IPS DF 19.7 (cell line): ENCODE data around the gene C12orf57.
"Not testable (repeated sequence)": the region's sequence is repeated elsewhere in the genome, so short reads cannot be mapped to it uniquely, and the experiment has no call there.

ENCODE experiments used
- DNase-seq: peaks from one replicate; pipeline ENCODE4 v3.0.0-alpha.2; 2013; ENCODE audit warnings: low read depth, low spot score

Gene C12orf57, protein sequence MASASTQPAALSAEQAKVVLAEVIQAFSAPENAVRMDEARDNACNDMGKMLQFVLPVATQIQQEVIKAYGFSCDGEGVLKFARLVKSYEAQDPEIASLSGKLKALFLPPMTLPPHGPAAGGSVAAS

DNA sequence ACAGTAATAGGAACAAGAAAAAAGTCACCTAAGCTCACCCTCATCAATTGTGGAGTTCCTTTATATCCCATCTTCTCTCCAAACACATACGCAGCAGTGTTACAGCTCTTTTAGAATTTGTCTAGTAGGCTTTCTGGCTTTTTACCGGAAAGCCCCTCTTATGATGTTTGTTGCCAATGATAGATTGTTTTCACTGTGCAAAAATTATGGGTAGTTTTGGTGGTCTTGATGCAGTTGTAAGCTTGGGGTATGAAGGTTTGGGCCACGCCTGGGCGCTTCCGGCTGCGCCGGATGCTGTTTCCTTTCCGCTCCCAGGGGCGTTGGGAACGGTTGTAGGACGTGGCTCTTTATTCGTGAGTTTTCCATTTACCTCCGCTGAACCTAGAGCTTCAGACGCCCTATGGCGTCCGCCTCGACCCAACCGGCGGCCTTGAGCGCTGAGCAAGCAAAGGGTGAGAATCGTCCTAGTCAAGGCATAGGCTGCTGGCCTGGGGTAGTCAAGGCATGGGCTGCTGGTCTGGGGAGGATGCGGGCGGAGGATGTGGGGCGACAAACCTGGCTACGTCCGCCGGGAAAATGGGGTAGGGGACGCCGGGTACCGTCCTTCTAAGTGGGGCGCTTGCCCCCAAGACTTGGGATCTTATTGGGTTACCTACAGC lies at the start of gene C12orf57, which contains the start of gene RNU7-1:
Gene C12orf57 (plus strand): TSS at position 301 of the 659 bp plus-strand sequence. CDS start 100 bp downstream, at position 401.
Gene RNU7-1 (plus strand): TSS at position 95 of the 659 bp plus-strand sequence.
- DNase-seq: no peak

DNA sequence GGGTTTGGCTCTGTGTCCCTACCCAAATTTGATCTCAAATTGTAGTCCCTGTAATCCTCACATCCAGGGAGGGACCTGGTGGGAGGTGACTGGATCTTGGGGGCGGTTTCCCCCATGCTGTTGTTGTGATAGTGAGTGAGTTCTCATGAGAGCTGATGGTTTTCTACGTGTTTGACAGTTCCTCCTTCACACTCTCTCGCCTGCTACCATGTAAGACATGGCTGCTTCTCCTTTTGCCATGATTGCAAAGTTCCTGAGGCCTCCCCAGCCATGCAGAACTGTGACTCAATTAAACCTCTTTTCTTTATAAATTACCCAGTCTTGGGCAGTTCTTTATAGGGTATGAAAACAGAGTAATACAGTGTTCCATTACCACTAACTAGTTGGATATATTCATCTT lies 49.5 kb upstream of the C12orf57 start:
- DNase-seq: no peak

DNA sequence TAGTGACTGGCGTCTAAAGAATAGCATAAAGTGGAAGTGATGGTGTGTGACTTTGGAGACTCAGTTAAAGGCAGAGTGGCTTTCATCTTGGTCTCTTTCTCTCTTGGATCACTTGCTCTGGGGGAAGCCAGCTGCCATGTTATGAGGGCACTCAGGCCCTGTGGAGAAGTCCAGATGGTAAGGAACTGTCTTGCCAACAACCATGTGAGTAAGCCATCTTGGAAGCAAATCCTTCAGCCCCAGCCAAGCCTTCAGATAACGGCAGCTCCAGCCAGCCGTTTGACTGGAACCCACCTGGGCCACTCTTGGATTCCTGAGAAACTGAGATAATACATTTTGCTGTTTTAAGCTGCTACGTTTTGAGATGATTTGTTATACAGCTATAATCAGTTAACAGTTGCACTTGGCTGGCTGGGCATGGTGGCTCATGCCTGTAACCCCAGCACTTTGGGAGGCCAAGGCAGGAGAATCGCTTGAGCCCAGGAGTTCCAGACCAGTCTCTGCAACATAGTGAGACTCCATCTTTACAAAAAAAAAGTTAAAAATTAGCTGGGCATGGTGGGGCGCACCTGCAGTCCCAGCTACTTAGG lies 46.9 kb upstream of the C12orf57 start:
- no peak for DNase-seq

DNA sequence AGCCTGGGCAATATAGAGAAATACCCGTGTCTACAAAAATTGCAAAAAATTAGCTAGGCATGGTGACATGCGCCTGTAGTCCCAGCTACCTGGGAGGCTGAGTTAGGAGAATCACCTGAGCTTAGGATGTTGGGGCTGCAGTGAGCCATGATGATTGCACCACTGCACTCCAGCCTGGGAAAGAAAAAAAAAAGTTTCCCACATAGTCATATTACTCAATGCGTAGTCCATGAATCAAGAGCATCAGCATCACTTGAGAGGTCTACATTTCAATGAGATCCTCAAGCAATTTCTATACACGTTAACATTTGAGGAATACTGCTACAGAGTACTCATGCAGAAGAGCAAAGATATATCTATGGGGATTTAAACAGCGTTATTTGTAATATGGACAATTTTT lies 44.4 kb upstream of the C12orf57 start:
- no peak for DNase-seq

DNA sequence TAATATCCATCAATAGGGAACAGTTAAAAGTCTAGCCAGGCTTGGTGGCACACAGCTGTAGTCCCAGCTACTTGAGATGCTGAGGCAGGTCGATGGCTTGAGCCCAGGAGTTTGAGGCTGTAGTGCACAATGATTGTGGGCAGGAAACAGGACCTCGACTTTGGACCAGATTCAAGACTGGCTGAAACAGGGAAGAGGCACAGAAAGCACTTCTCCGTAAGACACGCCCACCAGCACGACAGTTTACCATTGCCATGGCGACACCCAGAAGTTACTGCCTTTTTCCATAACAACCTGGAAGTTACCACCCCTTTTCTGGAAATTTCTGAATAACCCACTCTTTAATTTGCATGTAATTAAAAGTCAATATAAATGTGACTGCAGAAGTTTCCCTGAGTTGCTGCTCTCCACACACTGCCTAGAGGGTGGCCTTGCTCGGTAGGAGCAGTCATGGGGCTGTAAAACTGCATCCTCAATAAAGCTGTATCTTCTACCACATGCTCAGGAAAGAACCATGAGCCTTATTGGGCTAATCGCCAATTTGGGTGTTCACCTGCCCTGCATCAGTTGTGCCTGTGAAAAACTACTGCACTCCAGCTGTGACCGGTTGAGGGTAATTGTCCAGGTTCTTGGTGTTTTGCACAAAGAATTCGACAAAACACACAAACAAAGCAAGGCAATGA lies 43.8 kb upstream of the C12orf57 start:
- DNase-seq: no peak

DNA sequence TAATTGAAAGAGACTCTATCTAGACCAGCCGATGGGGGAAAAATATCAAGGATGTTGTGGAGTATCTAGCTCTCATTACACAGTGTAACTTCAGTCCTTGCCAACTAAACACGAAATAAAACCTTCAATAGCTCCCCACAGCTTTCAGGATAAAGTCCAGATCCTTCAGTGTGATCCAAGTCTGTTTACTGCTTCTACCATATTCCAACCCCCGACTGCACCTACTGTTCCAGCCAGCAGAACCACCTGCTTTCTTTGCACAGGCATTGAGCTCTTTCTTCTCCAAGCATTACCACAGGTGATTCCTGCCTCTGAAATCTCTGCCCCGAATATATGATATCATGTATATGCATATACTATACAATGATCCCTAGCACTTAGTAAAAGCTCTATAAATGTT lies 41.4 kb upstream of the C12orf57 start:
- no peak for DNase-seq

DNA sequence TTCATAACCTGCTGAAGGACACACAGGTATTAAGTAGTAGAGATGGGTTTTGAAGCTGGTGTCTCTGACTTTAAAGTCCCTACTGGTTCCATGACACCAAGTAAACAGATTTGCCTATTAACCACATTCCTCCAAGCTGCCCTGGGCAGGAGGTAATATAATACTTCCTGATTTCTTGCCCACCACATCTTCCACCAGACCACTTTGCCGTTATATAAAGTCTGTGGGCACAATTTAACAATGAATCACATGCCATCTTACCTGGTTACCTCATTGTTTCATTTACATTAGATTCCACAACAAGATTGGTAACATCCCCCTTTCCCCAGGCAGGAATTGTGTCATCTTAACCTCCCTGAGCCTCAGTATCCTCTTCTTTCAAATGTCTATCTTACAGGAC lies 40.1 kb upstream of the C12orf57 start:
- no peak for DNase-seq

DNA sequence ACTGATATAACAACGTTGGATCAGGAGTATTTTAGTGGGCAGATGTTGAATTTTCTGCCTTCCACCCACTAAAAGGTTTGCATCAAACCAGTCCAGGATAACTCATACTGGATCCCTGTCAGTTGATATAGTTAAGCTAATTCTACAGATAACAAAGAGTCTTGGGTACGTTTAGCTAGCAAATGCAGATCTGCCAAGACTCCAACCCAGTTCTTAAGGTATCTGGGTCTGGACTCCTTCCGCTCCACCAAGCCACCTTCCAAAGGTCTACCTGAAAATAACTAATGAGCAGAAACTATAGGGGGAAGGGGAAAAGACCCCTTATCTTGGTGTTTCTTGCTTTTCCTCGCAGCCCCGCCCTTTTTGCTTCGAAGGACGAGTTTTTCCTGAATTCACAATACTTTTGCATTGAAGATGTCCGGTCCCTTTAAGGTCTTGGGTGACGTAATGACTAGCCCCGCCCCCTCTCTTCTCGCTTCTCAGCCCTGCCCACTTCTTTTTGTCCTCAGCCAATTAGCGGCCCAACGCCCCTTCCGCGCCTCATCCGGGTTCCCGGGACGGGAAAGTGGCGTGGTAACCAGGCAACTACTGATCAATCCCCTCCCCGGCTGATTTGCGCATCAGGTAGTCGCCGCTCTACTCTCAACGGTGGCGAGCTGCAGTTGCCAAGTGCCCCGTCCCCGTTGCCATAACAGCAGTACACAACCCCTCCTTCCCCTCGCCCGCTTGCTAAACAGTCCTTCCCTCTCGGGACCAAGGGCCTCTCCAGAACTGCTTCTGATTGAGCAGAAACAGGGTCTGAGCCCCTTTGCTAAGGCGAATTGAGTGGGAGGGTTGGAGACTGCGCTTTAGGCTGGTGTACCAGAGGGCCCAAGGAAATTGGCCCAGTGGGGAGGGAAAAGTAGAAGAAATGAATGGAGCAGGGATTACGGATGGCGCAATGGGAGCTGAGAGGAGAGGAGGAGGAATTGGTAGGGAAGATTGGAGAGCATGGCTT lies 39.2 kb upstream of the C12orf57 start, which contains the start of gene LRRC23:
Gene LRRC23 (plus strand): TSS at position 543 of the 997 bp plus-strand sequence. CDS start 812 bp downstream, outside the sequence.
- peak; percentile 97 for DNase-seq

DNA sequence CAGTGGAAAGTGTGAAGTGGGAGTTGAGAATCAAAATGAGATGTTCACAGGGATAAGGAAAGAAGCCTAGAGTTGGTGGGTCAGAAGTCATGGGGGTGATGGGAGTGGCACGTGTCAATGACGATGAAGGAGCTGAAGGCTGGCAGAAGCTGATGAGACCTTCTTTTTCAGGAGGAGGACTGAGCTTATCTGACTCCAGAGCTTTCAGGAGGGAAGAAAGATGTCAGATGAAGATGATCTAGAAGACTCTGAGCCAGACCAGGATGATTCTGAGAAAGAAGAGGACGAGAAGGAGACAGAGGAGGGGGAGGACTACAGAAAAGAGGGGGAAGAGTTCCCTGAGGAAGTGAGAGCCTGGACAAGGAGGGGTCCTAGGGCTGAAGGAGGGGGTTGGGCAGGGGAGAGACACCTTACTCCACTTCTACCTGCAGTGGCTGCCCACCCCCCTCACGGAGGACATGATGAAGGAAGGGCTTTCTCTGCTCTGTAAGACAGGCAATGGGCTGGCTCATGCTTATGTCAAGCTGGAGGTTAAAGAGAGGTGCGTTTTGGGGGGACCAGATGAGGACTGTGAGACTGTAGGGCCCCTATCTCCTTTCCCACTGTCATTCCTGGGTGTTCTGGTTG lies 38.3 kb upstream of the C12orf57 start:
- no peak for DNase-seq

DNA sequence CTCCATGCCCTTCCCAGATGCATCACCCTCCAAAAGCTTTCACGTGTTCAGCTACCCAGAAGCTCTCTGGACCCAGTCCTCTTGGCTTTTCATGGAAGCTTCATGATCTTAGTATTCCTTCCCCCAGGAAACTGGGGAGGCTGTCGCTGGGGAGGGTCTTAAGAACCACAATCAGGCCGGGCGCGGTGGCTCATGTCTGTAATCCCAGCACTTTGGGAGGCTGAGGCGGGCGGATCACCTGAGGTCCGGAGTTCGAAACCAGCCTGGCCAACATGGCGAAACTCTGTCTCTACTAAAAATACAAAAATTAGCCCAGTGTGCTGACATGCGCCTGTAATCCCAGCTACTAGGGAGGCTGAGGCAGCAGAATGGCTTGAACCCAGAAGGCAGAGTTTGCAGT lies 35.7 kb upstream of the C12orf57 start:
- DNase-seq: not testable (repeated sequence)

DNA sequence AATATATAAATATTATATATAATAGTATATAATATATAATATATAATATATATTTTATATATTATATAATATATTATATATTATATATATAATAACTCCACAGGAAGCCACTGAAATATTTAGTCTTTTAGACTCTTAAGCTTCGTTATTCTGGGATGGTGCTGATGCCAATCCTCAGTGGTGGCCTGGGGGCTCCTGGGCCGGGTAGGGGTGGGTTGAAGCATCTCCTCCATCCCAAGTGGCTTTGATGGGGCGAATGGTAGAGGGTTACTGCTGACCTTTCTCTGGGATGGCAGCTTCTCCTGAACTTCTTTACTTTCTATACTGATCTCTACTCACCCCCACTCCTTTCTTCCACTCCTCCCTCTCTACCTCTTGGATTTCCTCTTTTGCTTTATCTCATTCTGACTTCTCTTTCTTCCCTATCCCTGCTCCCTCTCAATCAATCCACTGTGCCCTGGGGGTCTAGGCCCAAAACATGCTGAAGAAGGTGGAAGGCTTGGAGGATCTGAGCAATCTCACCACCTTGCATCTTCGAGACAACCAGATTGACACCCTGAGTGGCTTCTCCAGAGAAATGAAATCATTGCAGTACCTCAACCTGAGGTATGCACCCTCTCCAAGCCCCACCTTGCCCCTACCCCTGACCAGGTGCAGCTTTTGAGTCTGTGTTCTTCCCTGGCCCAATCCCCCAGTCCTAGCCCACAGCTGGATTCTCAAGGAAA lies 34.2 kb upstream of the C12orf57 start:
- DNase-seq: no peak

DNA sequence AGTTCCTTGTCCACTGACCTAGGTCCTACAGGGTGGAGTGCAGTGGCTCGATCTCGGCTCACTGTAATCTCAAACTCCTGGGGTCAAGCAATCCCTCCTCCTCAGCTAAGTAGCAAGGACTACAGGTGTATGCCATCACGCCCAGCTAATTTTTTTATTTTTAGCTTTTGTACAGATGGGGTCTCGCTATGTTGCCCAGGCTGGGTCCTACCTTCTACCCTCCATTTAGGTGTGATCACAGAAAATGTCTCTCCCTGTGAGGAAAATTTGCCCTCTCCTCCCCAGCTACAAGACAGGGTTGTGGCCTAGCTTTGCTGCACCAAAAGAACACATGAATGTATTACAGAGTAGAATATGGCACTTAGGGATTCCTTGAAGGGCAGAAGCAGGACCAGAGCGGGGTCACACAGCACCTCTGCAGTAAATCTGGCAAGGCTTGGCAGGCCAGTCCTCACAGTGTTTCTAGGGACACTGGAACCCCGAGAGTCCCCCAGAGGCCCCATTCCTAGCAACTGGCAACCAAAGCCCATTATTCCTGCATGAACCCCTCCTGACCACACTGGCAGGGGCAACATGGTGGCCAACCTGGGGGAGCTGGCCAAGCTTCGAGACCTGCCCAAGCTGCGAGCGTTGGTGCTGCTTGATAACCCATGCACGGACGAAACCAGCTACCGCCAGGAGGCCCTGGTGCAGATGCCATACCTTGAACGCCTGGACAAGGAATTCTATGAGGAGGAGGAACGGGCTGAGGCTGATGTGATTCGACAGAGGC lies 31.5 kb upstream of the C12orf57 start:
- no peak for DNase-seq

DNA sequence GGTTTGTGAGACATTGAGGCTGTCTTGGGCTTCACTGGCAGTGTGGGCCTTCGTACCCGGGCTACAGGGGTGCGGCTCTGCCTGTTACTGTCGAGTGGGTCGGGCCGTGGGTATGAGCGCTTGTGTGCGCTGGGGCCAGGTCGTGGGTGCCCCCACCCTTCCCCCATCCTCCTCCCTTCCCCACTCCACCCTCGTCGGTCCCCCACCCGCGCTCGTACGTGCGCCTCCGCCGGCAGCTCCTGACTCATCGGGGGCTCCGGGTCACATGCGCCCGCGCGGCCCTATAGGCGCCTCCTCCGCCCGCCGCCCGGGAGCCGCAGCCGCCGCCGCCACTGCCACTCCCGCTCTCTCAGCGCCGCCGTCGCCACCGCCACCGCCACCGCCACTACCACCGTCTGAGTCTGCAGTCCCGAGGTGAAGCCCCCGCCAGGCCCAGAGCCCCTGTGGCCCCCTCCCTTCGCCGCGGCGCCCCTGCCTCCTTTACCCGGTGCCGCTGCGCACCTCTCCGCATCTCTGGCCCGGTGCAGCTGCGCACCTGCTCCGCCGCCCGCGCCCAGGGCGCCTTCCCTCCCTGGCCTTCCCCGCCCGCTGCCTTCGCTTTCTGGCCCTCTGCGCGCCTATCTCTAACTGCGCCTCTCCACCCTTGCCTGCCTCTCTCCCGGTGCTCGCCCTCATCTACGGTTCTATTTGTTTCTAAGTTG lies 29.4 kb upstream of the C12orf57 start, which contains the start of gene ENO2:
Gene ENO2 (plus strand): TSS at position 335 of the 701 bp plus-strand sequence. CDS start 1,253 bp downstream, outside the sequence.
- no peak for DNase-seq

DNA sequence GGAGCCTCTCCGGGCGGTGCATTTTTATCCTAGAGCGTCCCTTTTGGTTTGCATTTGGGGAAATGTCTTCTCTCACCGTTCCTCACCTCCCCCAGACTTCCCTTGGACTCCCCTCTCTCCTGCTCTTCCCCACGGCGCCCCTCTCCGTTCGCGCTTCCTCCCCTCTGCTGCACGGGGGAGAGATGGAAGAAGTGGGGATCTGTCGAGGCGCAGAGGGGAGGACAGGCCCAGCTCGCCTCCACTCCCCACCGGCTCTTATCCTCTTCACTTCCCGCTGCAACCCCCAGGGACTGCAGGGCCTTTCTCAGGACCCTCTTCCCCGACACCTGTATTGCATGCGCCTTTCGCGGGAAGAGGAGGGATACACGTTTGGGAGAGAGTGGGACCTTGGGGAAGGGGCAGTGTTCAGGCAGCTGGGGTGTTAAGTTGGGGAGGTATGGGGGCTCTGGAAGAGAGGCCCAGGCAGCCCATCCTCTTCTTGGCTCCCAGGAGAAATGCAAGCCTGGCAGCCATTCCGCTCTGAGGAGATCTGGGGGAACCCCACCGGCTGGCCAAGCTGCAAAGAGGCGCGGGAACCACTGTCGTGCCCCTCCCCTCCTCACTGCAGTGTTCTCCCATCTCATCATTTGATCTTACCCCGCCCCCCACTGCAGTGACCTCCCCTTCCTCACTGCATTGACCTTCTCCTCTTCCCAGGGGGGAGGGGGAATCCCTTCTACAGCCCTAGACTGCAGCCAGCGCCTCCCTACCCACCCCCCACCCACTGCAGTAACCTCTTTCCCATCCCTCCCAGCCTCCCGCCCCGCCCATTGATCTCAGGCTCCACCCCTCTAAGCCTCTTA lies 28.7 kb upstream of the C12orf57 start:
- DNase-seq: no peak

DNA sequence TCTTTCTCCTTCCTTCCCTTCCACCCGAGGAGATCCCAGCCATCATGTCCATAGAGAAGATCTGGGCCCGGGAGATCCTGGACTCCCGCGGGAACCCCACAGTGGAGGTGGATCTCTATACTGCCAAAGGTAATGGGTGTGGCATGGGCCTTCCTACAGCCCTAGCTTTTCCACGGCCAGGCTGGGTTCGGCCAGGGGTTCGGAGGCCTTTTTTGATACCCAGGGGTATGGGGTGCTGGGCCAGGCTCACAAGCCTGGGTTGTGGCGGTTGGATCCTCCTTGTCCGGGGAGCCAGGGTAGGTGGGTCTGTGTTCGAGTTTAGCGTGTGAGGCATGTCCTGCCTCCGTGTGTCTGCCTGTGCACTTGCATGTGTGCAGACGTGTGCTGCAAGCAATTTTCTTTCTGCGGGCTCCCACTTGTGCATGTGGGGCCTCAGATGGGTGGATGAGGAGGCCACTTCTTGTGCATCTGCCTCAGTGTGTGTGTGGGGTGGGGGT lies 28.0 kb upstream of the C12orf57 start:
- DNase-seq: no peak

DNA sequence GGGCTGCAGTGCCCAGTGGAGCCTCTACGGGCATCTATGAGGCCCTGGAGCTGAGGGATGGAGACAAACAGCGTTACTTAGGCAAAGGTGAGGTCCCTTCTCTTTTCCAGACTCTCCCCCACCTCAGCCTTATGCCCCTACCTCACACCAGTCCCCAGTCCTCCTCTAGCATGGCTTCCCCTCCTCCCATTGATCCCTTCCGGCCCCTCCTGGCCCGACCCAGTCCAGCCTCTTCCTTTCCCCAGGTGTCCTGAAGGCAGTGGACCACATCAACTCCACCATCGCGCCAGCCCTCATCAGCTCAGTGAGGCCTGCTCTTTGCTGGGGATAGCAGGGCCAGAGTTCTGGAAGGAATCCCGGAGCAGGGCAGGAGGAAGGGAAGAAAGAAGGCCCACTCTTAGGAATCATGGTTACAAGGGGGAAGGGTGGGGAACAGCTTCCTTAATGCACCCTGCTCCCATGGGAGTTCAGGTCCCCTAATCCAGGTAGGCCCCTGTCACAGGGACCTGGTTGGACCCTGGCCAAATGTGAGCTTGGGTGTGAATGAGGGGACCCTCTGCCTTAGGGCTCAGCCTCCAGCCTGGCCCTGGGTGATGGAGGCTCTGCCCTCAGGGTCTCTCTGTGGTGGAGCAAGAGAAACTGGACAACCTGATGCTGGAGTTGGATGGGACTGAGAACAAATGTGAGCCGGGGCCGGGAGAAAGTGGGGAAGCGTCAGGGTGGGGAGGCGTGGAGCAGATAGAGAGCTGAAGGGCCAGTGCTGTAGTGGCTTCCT lies 27.2 kb upstream of the C12orf57 start:
- DNase-seq: no peak
